KMS-11 (cell line): ENCODE results near the gene FLCN.
"Not testable (repeated sequence)": the region's sequence is repeated elsewhere in the genome, so short reads cannot be mapped to it uniquely, and the experiment has no call there.

Experiments used
- H2AFZ ChIP-seq: fragments of 200-600 bp; sonication (generic); 2 replicates; pipeline ENCODE4 v1.6.1; 2016; ENCODE audit warnings: antibody characterized with exemption, mixed run types, low read depth
- H3K27ac ChIP-seq: fragments of 200-600 bp; sonication (generic); 2 replicates; pipeline ENCODE4 v1.6.1; 2016; ENCODE audit warnings: mild to moderate bottlenecking, mixed run types
- H3K27me3 ChIP-seq: fragments of 200-600 bp; sonication (generic); 2 replicates; pipeline ENCODE4 v1.6.1; 2017; ENCODE audit warnings: mild to moderate bottlenecking, low read depth, mixed run types, moderate library complexity; ENCODE audit not compliant: insufficient read depth
- H3K36me3 ChIP-seq: fragments of 200-600 bp; sonication (generic); 2 replicates; pipeline ENCODE4 v1.6.1; 2017; ENCODE audit warnings: mild to moderate bottlenecking, mixed run types; ENCODE audit not compliant: insufficient read depth
- H3K4me1 ChIP-seq: fragments of 200-600 bp; sonication (generic); 2 replicates; pipeline ENCODE4 v1.6.1; 2016; ENCODE audit warnings: mild to moderate bottlenecking, low read depth, mixed run types; ENCODE audit not compliant: poor library complexity, severe bottlenecking
- H3K4me2 ChIP-seq: fragments of 200-600 bp; sonication (generic); 2 replicates; pipeline ENCODE4 v1.7.0; 2016; ENCODE audit warnings: mild to moderate bottlenecking, mixed run types
- H3K4me3 ChIP-seq: fragments of 200-600 bp; sonication (generic); IDR thresholded peaks from 2 replicates; pipeline ENCODE4 v1.6.1; 2017; ENCODE audit warnings: low read depth, low read length, mixed read lengths; ENCODE audit not compliant: insufficient read depth
- H3K79me2 ChIP-seq: fragments of 200-600 bp; sonication (generic); 2 replicates; pipeline ENCODE4 v1.6.1; 2016; ENCODE audit warnings: low read depth, mixed run types; ENCODE audit not compliant: insufficient read depth
- H3K9ac ChIP-seq: fragments of 200-600 bp; sonication (generic); 2 replicates; pipeline ENCODE4 v1.6.1; 2016; ENCODE audit warnings: mild to moderate bottlenecking, mixed run types
- H4K20me1 ChIP-seq: fragments of 200-600 bp; sonication (generic); 2 replicates; pipeline ENCODE4 v1.6.1; 2016; ENCODE audit warnings: mild to moderate bottlenecking, mixed run types; ENCODE audit not compliant: insufficient read depth
- CTCF ChIP-seq: fragments of 200-600 bp; sonication (generic); conservative IDR thresholded peaks from 2 replicates; pipeline ENCODE4 v1.6.1; 2017; ENCODE audit warnings: low read depth, mild to moderate bottlenecking, antibody characterized with exemption, low read length, moderate library complexity, mixed read lengths

The FLCN gene

GRCh38 chr17:17198281-17198680 is 38.7 kb downstream of the FLCN start:
- TF ChIP-seq CTCF, result no peak
- Histone ChIP-seq H3K27ac (no peak overlapping the region), H4K20me1 (no peaks in the 10 kb centered on the region), H3K27me3 (no peaks in the 10 kb centered on the region), H3K4me3 (no peak overlapping the region), H2AFZ (no peak overlapping the region), H3K36me3 (no peaks in the 10 kb centered on the region), H3K9ac (no peak overlapping the region), H3K4me2 (no peak overlapping the region), H3K4me1 (no peaks in the 10 kb centered on the region), H3K79me2 (peaks cover 22% of the 10 kb centered on the region)

- H3K79me2 ChIP-seq, result peaks cover 8% of the 10 kb centered on the region; the same call in 1 of the 2 replicates
- no peaks in the 10 kb centered on the region for H3K27me3 ChIP-seq
- no peak overlapping the region for H3K27ac ChIP-seq
- H4K20me1 ChIP-seq, result no peaks in the 10 kb centered on the region
- H3K4me3 ChIP-seq, result no peak overlapping the region
- H3K9ac ChIP-seq, result no peak overlapping the region
- H3K4me1 ChIP-seq, result peaks cover 3% of the 10 kb centered on the region
- TF ChIP-seq CTCF, result no peak
- H3K4me2 ChIP-seq, result no peak overlapping the region
- H3K36me3 ChIP-seq, result no peaks in the 10 kb centered on the region
- H2AFZ ChIP-seq, result no peak overlapping the region
These were observed 40.2 kb downstream of the FLCN start for GRCh38 chr17:17196776-17197175.

GRCh38 chr17:17195466-17195865 is 41.5 kb downstream of the FLCN start:
- H3K36me3 ChIP-seq, H3K4me3 ChIP-seq, H3K4me2 ChIP-seq, H3K27ac ChIP-seq, H4K20me1 ChIP-seq, H3K9ac ChIP-seq, H3K4me1 ChIP-seq, H3K79me2 ChIP-seq, H3K27me3 ChIP-seq, H2AFZ ChIP-seq: not testable (repeated sequence)

- TF ChIP-seq CTCF, result no peak
- Histone ChIP-seq H2AFZ (no peak overlapping the region), H3K27me3 (no peaks in the 10 kb centered on the region), H3K4me3 (no peak overlapping the region), H4K20me1 (no peaks in the 10 kb centered on the region), H3K36me3 (no peaks in the 10 kb centered on the region), H3K4me1 (peaks cover 3% of the 10 kb centered on the region), H3K9ac (no peak overlapping the region), H3K79me2 (no peaks in the 10 kb centered on the region), H3K27ac (no peak overlapping the region), H3K4me2 (no peak overlapping the region)
These were observed 45.0 kb downstream of the FLCN start for GRCh38 chr17:17191961-17192381.

GRCh38 chr17:17191346-17191792 is 45.6 kb downstream of the FLCN start:
- H3K27ac ChIP-seq, result no peak overlapping the region

More at GRCh38 chr17:17191346-17191792, 45.6 kb downstream of the FLCN start:
- TF ChIP-seq CTCF, result no peak
- Histone ChIP-seq H3K4me1 (peaks cover 3% of the 10 kb centered on the region), H3K4me3 (no peak overlapping the region), H3K36me3 (no peaks in the 10 kb centered on the region), H4K20me1 (no peaks in the 10 kb centered on the region), H3K79me2 (no peaks in the 10 kb centered on the region), H2AFZ (no peak overlapping the region), H3K9ac (no peak overlapping the region), H3K4me2 (no peak overlapping the region), H3K27me3 (no peaks in the 10 kb centered on the region)
